ENCODE measurements around the gene DCDC1. TPM values are rescaled to one million over a fixed set of nuclear protein-coding genes. Genes with fewer than 3 reads are reported as not detected.

Gene DCDC1
- total RNA-seq, 2 experiments from 2014 or later, result 0.13 TPM; not detected in 1

GRCh38 chr11:30935861-30936260 lies 433.7 kb downstream of the DCDC1 start:
- H2AFZ ChIP-seq (ENCODE audit: low read length), result no peak overlapping the region
- H3K79me2 ChIP-seq (ENCODE audit: insufficient read depth, low read depth, low read length), result no peaks in the 10 kb centered on the region
- no peaks in the 10 kb centered on the region for H4K20me1 ChIP-seq (ENCODE audit: insufficient read depth, low read length)
- POLR2A ChIA-PET, result interaction anchor here (1.4 kb wide), 1 partner anchor 9 kb away, joined by 3 read pairs; no protein-coding TSS in a partner anchor
- DNase-seq (ENCODE audit: low spot score), result no peak
- H3K27ac ChIP-seq (ENCODE audit: low read depth, low read length, poor library complexity, severe bottlenecking), result no peak overlapping the region
- no peak overlapping the region for H3K4me2 ChIP-seq (ENCODE audit: low read length)
- TF ChIP-seq EZH2phosphoT487 (IDR thresholded peaks at IDR 0.05; ENCODE audit: borderline replicate concordance, low read depth, low read length), result no peak
- TF ChIP-seq CTCF (conservative IDR thresholded peaks at IDR 0.05; ENCODE audit: low read length), result no peak
- no peaks in the 10 kb centered on the region for H3K9me3 ChIP-seq (ENCODE audit: low read length)
- no TSS peak for BruUV-seq (replicated peaks)
- no peaks in the 10 kb centered on the region for H3K9me2 ChIP-seq (ENCODE audit: insufficient read depth, low read length)
- H3K36me3 ChIP-seq (ENCODE audit: insufficient read depth, low read length), result no peaks in the 10 kb centered on the region
- no peaks in the 10 kb centered on the region for H3K4me1 ChIP-seq (ENCODE audit: insufficient read depth, low read length, poor library complexity, severe bottlenecking)
- intact Hi-C loops (cut with micrococcal nuclease; ENCODE audit: unreplicated experiment), result no loop called here
- CTCF ChIA-PET (ENCODE audit: unreplicated experiment), result no interaction called here
- no peak overlapping the region for H3K4me3 ChIP-seq (ENCODE audit: low read depth, low read length, poor library complexity, severe bottlenecking)

- TF ChIP-seq EZH2phosphoT487 (IDR thresholded peaks at IDR 0.05; ENCODE audit: borderline replicate concordance, low read depth, low read length) (no peak), CTCF (conservative IDR thresholded peaks at IDR 0.05; ENCODE audit: low read length) (no peak)
- BruUV-seq (replicated peaks), result no TSS peak
- Histone ChIP-seq H4K20me1 (ENCODE audit: insufficient read depth, low read length) (no peaks in the 10 kb centered on the region), H2AFZ (ENCODE audit: low read length) (no peak overlapping the region), H3K4me2 (ENCODE audit: low read length) (no peak overlapping the region), H3K9me2 (ENCODE audit: insufficient read depth, low read length) (no peaks in the 10 kb centered on the region), H3K79me2 (ENCODE audit: insufficient read depth, low read depth, low read length) (no peaks in the 10 kb centered on the region), H3K27ac (ENCODE audit: low read depth, low read length, poor library complexity, severe bottlenecking) (no peak overlapping the region), H3K36me3 (ENCODE audit: insufficient read depth, low read length) (no peaks in the 10 kb centered on the region), H3K9me3 (ENCODE audit: low read length) (no peaks in the 10 kb centered on the region), H3K4me3 (ENCODE audit: low read depth, low read length, poor library complexity, severe bottlenecking) (no peak overlapping the region), H3K4me1 (ENCODE audit: insufficient read depth, low read length, poor library complexity, severe bottlenecking) (no peaks in the 10 kb centered on the region)
- ChIA-PET CTCF (ENCODE audit: unreplicated experiment) (no interaction called here), POLR2A (interaction anchor here (0.7 to 1.2 kb wide), 4 partner anchors 10 to 65 kb away, joined by 3 to 4 read pairs (median 3); no protein-coding TSS in a partner anchor)
- no peak for DNase-seq (ENCODE audit: low spot score)
- intact Hi-C loops (cut with micrococcal nuclease; ENCODE audit: unreplicated experiment), result no loop called here
These were observed 443.4 kb downstream of the DCDC1 start for GRCh38 chr11:30926130-30926529.

- H3K4me2 ChIP-seq (ENCODE audit: low read length), result no peak overlapping the region
These were observed 447.7 kb downstream of the DCDC1 start for GRCh38 chr11:30921811-30922210.

More at GRCh38 chr11:30921811-30922210, 447.7 kb downstream of the DCDC1 start:
- POLR2A ChIA-PET, result no interaction called here
- Histone ChIP-seq H4K20me1 (ENCODE audit: insufficient read depth, low read length) (no peaks in the 10 kb centered on the region), H3K4me3 (ENCODE audit: low read depth, low read length, poor library complexity, severe bottlenecking) (no peak overlapping the region), H2AFZ (ENCODE audit: low read length) (no peak overlapping the region), H3K79me2 (ENCODE audit: insufficient read depth, low read depth, low read length) (no peaks in the 10 kb centered on the region), H3K9me2 (ENCODE audit: insufficient read depth, low read length) (no peaks in the 10 kb centered on the region), H3K4me1 (ENCODE audit: insufficient read depth, low read length, poor library complexity, severe bottlenecking) (no peaks in the 10 kb centered on the region), H3K9me3 (ENCODE audit: low read length) (no peaks in the 10 kb centered on the region), H3K36me3 (ENCODE audit: insufficient read depth, low read length) (no peaks in the 10 kb centered on the region), H3K27ac (ENCODE audit: low read depth, low read length, poor library complexity, severe bottlenecking) (no peak overlapping the region)
- CTCF ChIA-PET (ENCODE audit: unreplicated experiment), result no interaction called here
- intact Hi-C loops (cut with micrococcal nuclease; ENCODE audit: unreplicated experiment), result no loop called here
- no TSS peak for BruUV-seq (replicated peaks)
- TF ChIP-seq CTCF (conservative IDR thresholded peaks at IDR 0.05; ENCODE audit: low read length) (no peak), EZH2phosphoT487 (IDR thresholded peaks at IDR 0.05; ENCODE audit: borderline replicate concordance, low read depth, low read length) (no peak)
- DNase-seq (ENCODE audit: low spot score), result no peak
